ENCODE results near the gene PKNOX2. TPM values are rescaled to one million over a fixed set of nuclear protein-coding genes. Genes with fewer than 3 reads are reported as not detected.

The PKNOX2 gene
- total RNA-seq, 1 experiment from 2014 or later: 13.1 TPM

GRCh38 chr11:125356797-125357196 is 192.2 kb downstream of the PKNOX2 start:
- H3K27me3 ChIP-seq: no peaks in the 10 kb centered on the region
- peaks cover 8% of the 10 kb centered on the region; the same call in 1 of the 2 replicates for H3K4me1 ChIP-seq
- DNase-seq: no peak
- H3K4me3 ChIP-seq: no peak overlapping the region
- no peak overlapping the region for H3K27ac ChIP-seq
- H3K36me3 ChIP-seq: no peaks in the 10 kb centered on the region; the same call in 1 of the 2 replicates
- H3K9me3 ChIP-seq (replicated peaks): no peaks in the 10 kb centered on the region

- H3K27me3 ChIP-seq: no peaks in the 10 kb centered on the region
- no peak overlapping the region for H3K4me3 ChIP-seq
- DNase-seq: no peak
- H3K4me1 ChIP-seq: peaks cover 8% of the 10 kb centered on the region; the same call in 1 of the 2 replicates
- H3K9me3 ChIP-seq (replicated peaks): no peaks in the 10 kb centered on the region
- H3K36me3 ChIP-seq: no peaks in the 10 kb centered on the region; the same call in 1 of the 2 replicates
- H3K27ac ChIP-seq: no peak overlapping the region
These were observed 193.0 kb downstream of the PKNOX2 start for GRCh38 chr11:125357551-125357950.

DNA sequence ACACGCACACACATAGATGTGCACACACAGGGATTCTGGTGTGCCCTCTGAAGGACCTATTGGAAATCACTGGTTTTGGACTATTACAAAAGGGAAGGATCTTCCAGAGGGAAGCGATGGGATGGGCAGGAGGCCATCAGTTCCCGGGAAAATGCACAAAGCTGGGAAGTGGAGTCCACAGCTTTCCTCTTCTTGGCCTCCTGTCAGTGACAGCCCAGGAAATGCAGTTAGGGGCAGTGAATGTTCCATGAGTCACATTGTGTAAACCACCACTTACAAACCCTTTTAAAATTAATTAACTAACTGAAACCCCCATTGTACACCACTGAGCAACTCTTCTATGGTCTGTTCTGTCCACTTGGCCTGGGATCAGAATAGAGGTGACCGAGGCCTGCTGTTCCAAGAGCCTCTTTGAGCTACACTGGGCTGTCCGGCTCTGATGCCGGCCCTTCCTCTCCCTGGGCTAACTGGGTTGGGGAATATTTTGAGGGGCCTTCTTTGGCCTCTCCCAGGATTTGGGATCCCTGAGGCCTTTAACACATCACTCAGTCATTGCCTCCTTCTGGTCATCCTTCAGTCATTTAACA is 193.8 kb downstream of the PKNOX2 start:
- no peak for DNase-seq
- no peaks in the 10 kb centered on the region for H3K27me3 ChIP-seq
- H3K27ac ChIP-seq: no peak overlapping the region
- H3K4me3 ChIP-seq: no peak overlapping the region
- H3K4me1 ChIP-seq: peaks cover 8% of the 10 kb centered on the region; the same call in 1 of the 2 replicates
- no peaks in the 10 kb centered on the region for H3K9me3 ChIP-seq (replicated peaks)
- no peaks in the 10 kb centered on the region; the same call in 1 of the 2 replicates for H3K36me3 ChIP-seq

DNA sequence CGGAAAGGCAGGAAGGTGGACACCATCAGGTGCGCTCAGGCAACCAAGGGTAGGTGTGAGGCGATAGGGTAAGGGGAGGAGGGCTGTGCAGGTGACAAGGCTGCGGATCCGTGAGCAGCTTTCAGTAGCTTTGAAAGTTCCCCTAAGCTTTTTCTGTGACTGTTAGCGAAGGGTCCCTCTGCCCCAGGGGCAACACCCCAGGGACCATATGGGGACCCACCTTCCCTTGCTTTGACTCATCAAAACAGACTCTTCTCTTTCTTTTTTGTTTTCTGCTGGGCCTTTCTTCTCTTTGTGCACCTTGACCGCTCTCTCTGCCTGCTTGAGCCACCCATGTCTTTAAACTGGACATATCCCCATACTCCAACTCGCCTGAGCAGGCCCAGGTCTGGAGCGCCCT is 194.6 kb downstream of the PKNOX2 start:
- H3K4me3 ChIP-seq: no peak overlapping the region
- DNase-seq: no peak
- no peaks in the 10 kb centered on the region for H3K27me3 ChIP-seq
- H3K27ac ChIP-seq: no peak overlapping the region
- H3K9me3 ChIP-seq (replicated peaks): no peaks in the 10 kb centered on the region
- peaks cover 8% of the 10 kb centered on the region; the same call in 1 of the 2 replicates for H3K4me1 ChIP-seq
- no peaks in the 10 kb centered on the region; the same call in 1 of the 2 replicates for H3K36me3 ChIP-seq

- no peaks in the 10 kb centered on the region; the same call in 1 of the 2 replicates for H3K36me3 ChIP-seq
- no peak overlapping the region for H3K4me3 ChIP-seq
- no peak for DNase-seq
- no peaks in the 10 kb centered on the region for H3K27me3 ChIP-seq
- no peak overlapping the region for H3K27ac ChIP-seq
- peaks cover 8% of the 10 kb centered on the region; the same call in 1 of the 2 replicates for H3K4me1 ChIP-seq
- no peaks in the 10 kb centered on the region for H3K9me3 ChIP-seq (replicated peaks)
These were observed 195.5 kb downstream of the PKNOX2 start for GRCh38 chr11:125360066-125360465.

DNA sequence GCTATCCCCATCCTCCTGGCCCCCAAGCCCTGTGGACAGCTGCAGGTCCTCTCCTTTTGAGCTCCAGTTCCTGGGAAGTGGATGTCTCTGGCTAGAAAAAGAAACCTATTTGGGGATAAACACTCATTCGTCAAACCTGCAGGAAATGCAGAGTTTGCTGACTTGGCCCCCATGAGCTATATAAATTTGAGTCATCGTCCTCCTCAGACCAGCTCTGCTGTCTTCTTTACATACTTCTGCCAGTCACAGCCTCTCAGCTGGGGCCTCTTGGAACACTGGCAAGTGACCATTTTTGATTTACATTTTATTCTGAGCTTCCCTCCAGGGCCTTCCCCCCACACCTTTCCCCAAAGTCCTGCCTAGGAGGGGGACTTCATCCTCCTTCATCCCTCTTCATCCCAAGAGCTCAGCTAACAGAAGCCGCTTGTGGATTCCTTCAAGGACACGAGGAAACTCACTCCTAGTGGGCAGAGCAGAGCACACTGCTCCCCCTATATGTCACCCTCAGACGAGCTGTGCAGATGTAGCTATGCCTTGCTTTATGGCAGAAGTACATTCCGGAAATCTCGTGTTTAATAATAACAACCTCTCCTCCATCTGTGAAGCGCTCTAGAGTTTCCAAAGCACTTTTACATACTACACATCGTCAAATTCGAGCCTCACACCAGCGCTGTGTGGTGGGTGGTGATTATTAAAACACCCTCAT is 199.7 kb downstream of the PKNOX2 start:
- Histone ChIP-seq H3K36me3 (no peaks in the 10 kb centered on the region; the same call in 1 of the 2 replicates), H3K27me3 (no peaks in the 10 kb centered on the region), H3K4me1 (no peaks in the 10 kb centered on the region), H3K27ac (no peak overlapping the region), H3K4me3 (no peak overlapping the region), H3K9me3 (replicated peaks) (no peaks in the 10 kb centered on the region)
- DNase-seq: no peak

DNA sequence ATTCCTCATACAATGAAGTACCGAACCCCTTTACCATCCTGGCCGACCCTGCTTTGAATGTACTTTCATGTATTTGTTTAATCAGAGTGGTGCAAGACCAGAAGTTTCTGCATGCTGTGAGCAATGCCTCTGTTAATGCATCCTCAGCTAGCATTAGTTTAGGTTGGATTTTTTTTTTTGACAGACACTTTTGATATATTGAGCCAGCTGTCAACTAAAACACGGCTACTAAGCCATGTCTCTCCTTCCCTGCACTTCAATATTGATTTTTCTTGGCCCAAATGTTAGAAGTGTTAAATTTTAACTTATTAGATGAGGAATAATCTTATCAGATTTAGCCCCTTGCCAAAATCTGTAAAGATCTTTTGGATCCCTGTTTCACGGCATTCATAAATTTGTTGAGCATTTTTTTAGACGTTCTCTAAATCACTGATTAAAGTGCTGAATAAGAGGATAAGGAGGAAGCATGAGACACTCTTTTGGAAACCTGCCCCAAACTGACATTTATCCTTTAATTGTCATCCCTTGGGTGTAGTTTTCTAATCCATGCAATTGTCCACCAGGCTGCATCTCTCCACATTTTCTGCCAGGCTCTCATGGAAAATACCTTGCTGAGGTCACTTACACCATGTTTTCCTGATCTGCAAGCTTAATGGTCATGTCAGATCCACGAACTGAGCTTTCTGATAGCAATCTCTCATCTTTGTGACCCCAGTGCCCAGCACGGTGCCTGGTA is 200.8 kb downstream of the PKNOX2 start:
- H3K27me3 ChIP-seq: no peaks in the 10 kb centered on the region
- no peaks in the 10 kb centered on the region for H3K9me3 ChIP-seq (replicated peaks)

GRCh38 chr11:125367710-125368109 is 203.2 kb downstream of the PKNOX2 start:
- no peaks in the 10 kb centered on the region; the same call in 1 of the 2 replicates for H3K36me3 ChIP-seq
- no peak overlapping the region for H3K4me3 ChIP-seq
- H3K27ac ChIP-seq: no peak overlapping the region
- H3K27me3 ChIP-seq: no peaks in the 10 kb centered on the region
- no peaks in the 10 kb centered on the region for H3K4me1 ChIP-seq
- DNase-seq: no peak
- H3K9me3 ChIP-seq (replicated peaks): no peaks in the 10 kb centered on the region

More for the DNA sequence above, 200.8 kb downstream of the PKNOX2 start:
- no peak for DNase-seq
- no peak overlapping the region for H3K4me3 ChIP-seq
- no peaks in the 10 kb centered on the region for H3K4me1 ChIP-seq
- no peaks in the 10 kb centered on the region; the same call in 1 of the 2 replicates for H3K36me3 ChIP-seq
- H3K27ac ChIP-seq: no peak overlapping the region

DNA sequence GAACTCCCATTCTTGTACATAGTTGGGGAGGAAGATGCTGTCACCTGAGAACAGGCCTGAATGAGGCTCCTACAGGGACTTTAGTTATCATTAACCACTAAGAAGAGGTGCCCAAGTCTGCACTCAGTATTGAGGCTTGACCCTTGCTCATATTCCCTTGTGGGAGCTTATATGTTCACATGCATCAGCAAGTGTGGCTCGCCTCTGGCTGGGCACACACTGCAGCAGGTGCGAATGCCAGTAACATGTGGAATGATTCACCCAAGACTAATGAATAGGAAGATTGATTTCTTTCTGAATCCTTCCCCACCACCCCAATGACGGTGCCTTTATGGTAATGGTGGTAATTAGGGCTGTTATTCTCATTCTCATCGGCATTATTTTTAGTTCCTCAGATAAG is 204.2 kb downstream of the PKNOX2 start:
- Histone ChIP-seq H3K4me1 (no peaks in the 10 kb centered on the region), H3K9me3 (replicated peaks) (no peaks in the 10 kb centered on the region), H3K4me3 (no peak overlapping the region), H3K27ac (no peak overlapping the region), H3K27me3 (no peaks in the 10 kb centered on the region), H3K36me3 (no peaks in the 10 kb centered on the region; the same call in 1 of the 2 replicates)
- no peak for DNase-seq

- Histone ChIP-seq H3K27me3 (no peaks in the 10 kb centered on the region), H3K4me3 (no peak overlapping the region), H3K9me3 (replicated peaks) (no peaks in the 10 kb centered on the region), H3K36me3 (no peaks in the 10 kb centered on the region; the same call in 1 of the 2 replicates), H3K27ac (no peak overlapping the region), H3K4me1 (no peaks in the 10 kb centered on the region)
- no peak for DNase-seq
These were observed 205.3 kb downstream of the PKNOX2 start for GRCh38 chr11:125369808-125370207.

- no peak for DNase-seq
- Histone ChIP-seq H3K4me1 (no peaks in the 10 kb centered on the region), H3K4me3 (no peak overlapping the region), H3K36me3 (no peaks in the 10 kb centered on the region; the same call in 1 of the 2 replicates), H3K27ac (no peak overlapping the region), H3K9me3 (replicated peaks) (no peaks in the 10 kb centered on the region), H3K27me3 (no peaks in the 10 kb centered on the region)
These were observed 206.2 kb downstream of the PKNOX2 start for GRCh38 chr11:125370561-125371389.

DNA sequence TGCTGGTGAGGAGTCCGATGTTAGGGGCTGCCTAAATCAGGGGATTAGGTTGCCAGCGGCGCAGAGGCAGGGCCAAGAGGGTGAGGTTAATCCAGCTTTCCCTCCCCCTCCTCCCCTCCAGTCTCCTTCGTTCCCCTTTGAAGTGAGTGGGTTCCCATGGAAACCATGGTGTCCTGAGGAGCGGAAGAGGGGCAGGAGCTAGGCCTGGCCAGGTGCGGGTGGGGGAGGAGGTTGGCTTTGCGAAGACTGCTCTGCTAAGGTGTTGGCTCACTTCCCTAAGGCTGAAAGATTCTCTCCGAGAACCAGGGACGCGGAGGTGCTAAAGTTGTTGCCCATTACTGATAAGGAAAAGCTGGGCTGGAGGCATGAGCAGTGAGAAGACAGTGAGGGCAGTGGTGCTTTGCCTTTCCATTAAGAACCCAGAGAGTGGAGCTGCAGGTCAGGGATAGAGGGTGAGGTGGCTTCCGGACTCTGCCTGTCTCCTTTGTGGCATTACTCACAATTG is 206.9 kb downstream of the PKNOX2 start:
- no peaks in the 10 kb centered on the region; the same call in 1 of the 2 replicates for H3K36me3 ChIP-seq
- no peaks in the 10 kb centered on the region for H3K9me3 ChIP-seq (replicated peaks)
- H3K4me1 ChIP-seq: no peaks in the 10 kb centered on the region
- H3K4me3 ChIP-seq: no peak overlapping the region
- H3K27me3 ChIP-seq: no peaks in the 10 kb centered on the region
- H3K27ac ChIP-seq: no peak overlapping the region
- no peak for DNase-seq

DNA sequence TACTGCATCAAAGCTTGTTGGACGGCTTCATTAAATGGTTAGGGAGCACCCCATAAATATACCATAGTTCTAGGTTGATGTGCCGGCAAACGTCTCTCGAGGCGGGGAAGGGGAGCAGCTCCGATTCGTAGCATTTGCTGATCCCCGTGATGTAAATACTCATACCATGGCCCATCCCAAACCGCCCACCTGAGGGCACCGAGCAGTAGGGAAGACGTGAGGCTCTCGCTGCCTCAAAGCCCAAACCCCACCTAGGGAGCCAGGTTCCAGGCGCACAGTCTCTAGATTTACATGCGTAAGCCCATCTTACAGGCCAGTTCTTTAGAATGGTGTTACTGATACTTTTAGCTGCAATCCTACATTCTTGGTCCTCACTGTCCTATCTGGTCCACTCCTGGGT is 207.5 kb downstream of the PKNOX2 start:
- no peaks in the 10 kb centered on the region for H3K27me3 ChIP-seq
- no peak for DNase-seq
- H3K27ac ChIP-seq: no peak overlapping the region
- no peaks in the 10 kb centered on the region for H3K4me1 ChIP-seq
- H3K9me3 ChIP-seq (replicated peaks): no peaks in the 10 kb centered on the region
- no peak overlapping the region for H3K4me3 ChIP-seq
- no peaks in the 10 kb centered on the region; the same call in 1 of the 2 replicates for H3K36me3 ChIP-seq

DNA sequence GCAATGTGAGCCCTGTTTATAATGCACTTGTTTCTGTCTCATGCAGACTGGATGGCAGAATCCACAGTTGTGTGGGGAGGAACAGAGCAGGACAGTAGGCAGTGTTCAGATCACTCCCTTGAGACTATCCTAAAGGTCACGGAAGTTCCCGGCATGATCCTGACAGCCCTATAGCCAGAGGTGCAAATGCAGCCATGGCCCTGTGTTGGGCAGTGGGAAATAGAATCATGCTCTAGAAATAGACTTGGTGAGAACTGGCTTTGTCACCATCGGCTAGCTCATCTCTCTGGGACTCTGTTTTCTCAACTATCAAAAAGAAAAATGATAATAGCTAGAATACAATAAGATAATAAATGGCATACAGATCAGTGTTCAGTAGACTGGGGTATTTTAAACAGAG is 208.4 kb downstream of the PKNOX2 start:
- H3K4me3 ChIP-seq: no peak overlapping the region
- H3K27me3 ChIP-seq: no peaks in the 10 kb centered on the region
- DNase-seq: no peak
- H3K4me1 ChIP-seq: no peaks in the 10 kb centered on the region
- H3K36me3 ChIP-seq: no peaks in the 10 kb centered on the region; the same call in 1 of the 2 replicates
- no peak overlapping the region for H3K27ac ChIP-seq
- H3K9me3 ChIP-seq (replicated peaks): no peaks in the 10 kb centered on the region

Measured in SJCRH30 (cell line).